ENCODE results near the gene INPP5E. TPM values are rescaled to one million over a fixed set of nuclear protein-coding genes. Genes with fewer than 3 reads are reported as not detected.
A peak's percentile ranks its signal among the peaks of the same experiment; 100 is the strongest.

The INPP5E gene
- total and polyA plus RNA-seq, 10 of the 15 experiments (the other 5 are each of a cell fraction or from before 2014, with no cell fraction given), result 0.24 to 16.0 (median 5.3) TPM

GRCh38 chr9:136483589-136484152, 44.0 kb upstream of the INPP5E start:
- FAIRE-seq (peak; percentile 91), DNase-seq (ENCODE audit: low read depth, low spot score) (peak; percentile 62), ATAC-seq (peak; percentile 74)
- in situ Hi-C loops (cut with MboI) (no loop called here), intact Hi-C loops (cut with micrococcal nuclease; ENCODE audit: unreplicated experiment) (loop anchor here (2.0 kb wide), 1 partner anchor 73 kb away; the partner anchor contains the start of genes ENTR1 and PMPCA)
- ChIA-PET POLR2A (interaction anchor here (0.5 to 1.3 kb wide), 3 partner anchors 26 to 56 kb away, joined by 3 read pairs; no protein-coding TSS in a partner anchor), CTCF (interaction anchor here (1.6 to 9.0 kb wide), 5 partner anchors 72 to 161 kb away, joined by 3 to 223 read pairs (median 16); no protein-coding TSS in a partner anchor), SMC1A (ENCODE audit: uncharacterized antibody, unreplicated experiment) (interaction anchor here (0.6 to 1.6 kb wide), 3 partner anchors 142 to 171 kb away, joined by 3 to 4 read pairs (median 4); no protein-coding TSS in a partner anchor), RAD21 (ENCODE audit: unreplicated experiment) (interaction anchor here (1.0 to 7.8 kb wide), 4 partner anchors 56 to 163 kb away, joined by 3 to 126 read pairs (median 8); no protein-coding TSS in a partner anchor)
- H3K4me3 ChIP-seq, result peak overlapping the region; percentile 92
- no peaks in the 10 kb centered on the region for H3K27me3 ChIP-seq (replicated peaks in 1 of 2; ENCODE audit: control insufficient read depth in 2 of 2, insufficient read depth in 2 of 2, low read length in 1 of 2)
- H3K27ac ChIP-seq (ENCODE audit: control insufficient read depth, insufficient read depth), result peak overlapping the region; percentile 99
- H3K4me1 ChIP-seq (ENCODE audit: control insufficient read depth, insufficient read depth, low read length), result peaks cover 6% of the 10 kb centered on the region; the same call in 1 of the 2 replicates
- no TSS peak for BruUV-seq (replicated peaks)
- H3K36me3 ChIP-seq (ENCODE audit: control insufficient read depth in 2 of 2, insufficient read depth in 2 of 2, low read length in 1 of 2), result peaks cover 0 to 2% of the 10 kb centered on the region in 2 experiments; a peak in 2 of 4 replicates
- no peaks in the 10 kb centered on the region; the same call in 1 of the 2 replicates for H4K20me1 ChIP-seq (ENCODE audit: control insufficient read depth, insufficient read depth)
- H3K9me3 ChIP-seq (replicated peaks; ENCODE audit: control insufficient read depth, insufficient read depth, low read length), result no peaks in the 10 kb centered on the region
- WGBS (ENCODE audit: insufficient coverage, insufficient replicate concordance, low lambda C conversion rate, missing lambda C conversion rate), result 2% methylated on average over 63 of the region's 63 CpGs
- H3K4me2 ChIP-seq (ENCODE audit: control insufficient read depth, insufficient read depth), result peak overlapping the region; percentile 96
- H3K79me2 ChIP-seq (ENCODE audit: control insufficient read depth, insufficient read depth, low read length), result peaks cover 36% of the 10 kb centered on the region
- peak overlapping the region; percentile 95 for H2AFZ ChIP-seq (ENCODE audit: control insufficient read depth, low read depth, low read length)
- H3K9ac ChIP-seq (ENCODE audit: control insufficient read depth, insufficient read depth, low read length), result peak overlapping the region; percentile 74
- TF ChIP-seq USF2 (IDR thresholded peaks at IDR 0.05; ENCODE audit: borderline replicate concordance, low read depth, low read length) (no peak), CBX3 (IDR thresholded peaks at IDR 0.05; ENCODE audit: borderline replicate concordance, low read depth) (no peak), NKRF (conservative IDR thresholded peaks at IDR 0.05) (peak; percentile 93), KDM1A (IDR thresholded peaks at IDR 0.05; ENCODE audit: borderline replicate concordance) (no peak), IKZF1 (conservative IDR thresholded peaks at IDR 0.05) (peak; percentile 95), MAX (IDR thresholded peaks at IDR 0.05; ENCODE audit: low read depth, low read length) (0 out of 2 replicates have a peak, but pooled peaks have one; percentile 24), ZNF687 (IDR thresholded peaks at IDR 0.05) (peak; percentile 81), CUX1 (IDR thresholded peaks at IDR 0.05; ENCODE audit: insufficient replicate concordance, low read depth, low read length) (no peak), MXI1 (IDR thresholded peaks at IDR 0.05; ENCODE audit: low read depth, low read length) (peak; percentile 90)

Measured in GM12878 (cell line).